Left renal pelvis (tissue), 4 donors: ENCODE measurements around the gene MLX. TPM values are rescaled to one million over a fixed set of nuclear protein-coding genes. Genes with fewer than 3 reads are reported as not detected.

Experiments
- DNase-seq, 4 donors: peaks; one replicate each; pipeline ENCODE4 v3.0.0-alpha.2; 2013; ENCODE audit warnings: low read depth in 4 of 4, low spot score in 3 of 4
- polyA plus RNA-seq, 4 donors: library from polyadenylated mRNA; unstranded; fragments of 120-200 nt; gene quantifications; one replicate each; pipeline ENCODE4 v1.2.1, GENCODE V29; 2013; ENCODE audit not compliant: insufficient read length in 4 of 4

The MLX gene
- polyA plus RNA-seq, 4 donors: 33.5 to 41.3 (median 36.0) TPM

DNA sequence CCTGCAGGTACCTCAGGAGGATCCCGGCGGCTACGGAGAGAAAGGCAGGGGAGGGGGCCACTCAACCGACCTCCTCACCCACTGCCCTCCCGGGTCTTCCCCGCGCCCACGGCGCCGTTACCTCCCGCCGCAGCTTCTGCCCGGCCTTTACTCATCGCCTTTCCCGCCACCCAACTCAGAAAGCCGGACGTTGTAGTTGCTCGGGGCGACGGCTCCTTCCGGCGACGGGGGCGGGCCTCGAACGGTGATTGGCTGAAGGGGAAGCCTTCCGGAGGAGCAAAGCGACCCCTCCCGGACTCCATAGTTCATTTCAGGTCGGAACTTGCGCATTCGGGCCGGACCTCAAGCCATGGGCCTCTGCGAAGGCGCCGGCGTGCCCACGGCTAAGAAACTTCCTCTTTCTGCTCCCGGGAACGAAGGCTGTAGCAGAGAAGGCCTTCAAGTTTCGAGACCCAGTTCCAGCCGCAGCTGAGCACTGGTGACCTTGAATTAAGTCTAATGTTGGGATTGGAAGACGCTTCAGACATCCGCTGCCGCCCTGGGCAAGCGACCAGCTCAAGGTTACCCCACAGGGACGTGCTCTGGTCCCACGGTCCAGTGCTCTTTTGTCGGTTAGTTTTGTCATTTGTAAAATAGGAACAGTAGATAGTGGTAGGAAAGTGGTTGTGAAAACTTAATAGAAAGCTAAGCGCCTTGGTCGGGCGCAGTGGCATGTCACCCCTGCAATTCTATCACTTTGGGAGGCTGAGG is 10.8 kb downstream of the MLX start, which contains the start of gene PSMC3IP:
TSS of gene PSMC3IP (minus strand) at position 198 of the 750 bp plus-strand sequence. CDS start at position 155, 43 bp downstream.
- DNase-seq: peak; percentile 76 to 90 (median 79)

- DNase-seq: peak in 2 of 4 donors; percentile 68 to 73
These were observed 11.5 kb downstream of the MLX start for GRCh38 chr17:42578282-42578869.

- DNase-seq: no peak
These were observed 13.1 kb downstream of the MLX start for GRCh38 chr17:42579794-42580551.

DNA sequence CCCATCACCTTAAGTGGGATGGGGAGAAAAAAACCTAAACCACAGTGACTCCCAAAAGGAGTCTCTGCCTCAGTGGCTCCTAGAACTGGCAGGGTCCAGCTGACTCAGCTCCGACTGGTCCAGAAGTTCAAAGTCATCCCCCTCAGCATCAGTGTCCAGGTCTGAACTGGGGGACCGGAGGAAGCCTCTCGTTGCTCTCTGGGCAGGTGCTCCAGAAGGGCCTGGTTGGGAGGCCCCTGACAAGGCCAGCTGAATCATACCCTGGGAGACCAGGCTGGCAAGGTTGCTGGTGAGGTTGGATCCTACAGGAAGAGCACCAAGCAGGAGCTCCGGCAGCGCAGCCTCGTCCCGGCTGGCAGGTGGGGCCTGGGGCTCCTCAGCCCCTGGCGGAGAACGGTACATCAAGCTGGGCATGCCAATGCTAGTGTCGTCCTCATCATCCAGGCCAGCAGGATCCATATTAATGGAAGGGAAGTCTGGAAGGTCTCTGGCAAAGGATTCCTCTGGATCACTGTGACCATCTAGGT is 14.9 kb downstream of the MLX start:
- no peak for DNase-seq

DNA sequence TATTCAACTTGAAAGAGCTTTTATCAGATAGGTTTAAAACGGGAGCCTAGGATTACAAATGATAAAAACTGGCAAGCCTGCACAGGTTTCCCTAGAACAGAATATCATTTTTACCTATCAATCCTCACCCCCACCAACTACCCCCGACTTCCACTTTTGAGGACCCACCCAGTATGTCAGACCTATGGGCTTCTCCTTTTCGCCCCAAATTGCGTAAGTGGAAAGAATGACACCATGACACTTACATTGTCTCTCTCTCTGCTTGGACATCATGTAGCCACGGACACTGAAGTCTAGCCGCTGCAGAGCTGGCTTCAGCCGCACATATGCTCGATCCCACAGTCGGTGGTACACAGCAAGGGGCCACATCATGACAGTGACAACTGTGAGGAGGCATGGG is 18.0 kb downstream of the MLX start:
- DNase-seq: no peak

- DNase-seq: no peak
These were observed 18.5 kb downstream of the MLX start for GRCh38 chr17:42585353-42585752.

DNA sequence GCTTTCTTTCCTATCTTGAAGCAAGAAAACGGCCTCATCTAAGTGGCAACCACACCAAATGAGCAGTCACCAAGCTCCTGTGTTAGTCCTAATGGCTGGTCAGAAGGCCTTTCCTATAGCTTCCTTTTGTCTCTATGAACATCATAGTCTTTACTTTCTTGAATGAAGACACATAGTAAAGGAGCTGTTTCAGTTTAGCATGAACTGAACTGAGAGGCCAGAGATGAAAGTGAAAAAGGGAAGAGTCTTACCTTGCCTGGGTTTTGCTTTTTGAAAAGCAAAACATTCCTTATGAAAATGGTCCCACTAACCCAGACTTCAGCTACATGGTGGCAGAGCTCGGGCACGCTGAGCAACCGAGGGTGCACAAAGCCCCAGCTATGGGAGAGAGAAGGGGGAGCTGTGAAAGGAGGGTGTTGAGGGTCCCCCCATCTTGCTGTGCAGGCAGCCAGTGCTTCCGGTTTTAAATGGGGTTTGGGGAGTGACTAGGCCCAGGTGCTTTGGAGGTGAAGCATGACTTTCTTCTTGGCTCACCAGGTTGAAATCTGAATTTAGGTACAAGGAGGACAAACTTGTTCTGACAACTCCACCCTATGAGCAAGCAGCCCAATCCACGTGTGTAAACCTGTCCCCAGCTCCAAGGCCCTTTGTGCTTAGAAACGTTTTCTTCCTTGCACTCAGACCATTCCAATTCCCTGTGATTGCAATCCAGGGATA is 19.8 kb downstream of the MLX start:
- DNase-seq: no peak

DNA sequence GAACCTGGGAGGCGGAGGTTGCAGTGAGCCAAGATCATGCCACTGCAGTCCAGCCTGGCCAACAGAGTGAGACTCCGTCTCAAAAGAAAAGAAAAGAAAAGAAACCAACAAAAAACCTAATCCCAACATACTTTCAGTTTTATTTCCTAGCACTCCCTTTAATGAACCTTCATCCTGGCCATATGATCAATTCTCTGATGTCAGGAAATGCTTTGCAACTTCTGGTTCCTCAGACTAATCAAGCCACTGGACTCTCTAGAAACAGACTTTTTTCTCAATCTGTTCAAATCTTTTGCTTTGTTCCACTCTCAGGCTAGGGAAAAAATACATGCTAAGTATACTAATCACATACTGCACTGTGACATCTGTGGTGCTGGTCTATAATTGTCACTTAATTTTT is 24.0 kb downstream of the MLX start:
- DNase-seq: no peak

DNA sequence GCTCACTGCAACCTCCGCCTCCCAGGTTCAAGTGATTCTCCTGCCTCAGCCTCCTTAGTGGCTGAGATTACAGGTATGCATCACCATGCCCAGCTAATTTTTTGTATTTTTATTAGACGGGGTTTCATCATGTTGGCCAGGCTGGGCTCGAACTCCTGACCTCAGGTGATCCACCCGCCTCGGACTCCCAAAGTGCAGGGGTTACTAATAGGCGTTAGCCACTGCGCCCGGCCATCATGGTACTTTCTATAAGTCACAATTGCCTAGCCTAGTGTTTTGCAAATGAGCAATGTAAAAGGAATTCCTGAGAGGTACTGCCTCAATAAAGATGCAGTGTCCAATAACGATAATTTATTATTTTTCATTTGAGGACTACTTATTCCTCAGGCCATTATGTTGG is 24.5 kb downstream of the MLX start:
- DNase-seq: no peak

GRCh38 chr17:42596386-42596785 is 29.5 kb downstream of the MLX start:
- DNase-seq: no peak

DNA sequence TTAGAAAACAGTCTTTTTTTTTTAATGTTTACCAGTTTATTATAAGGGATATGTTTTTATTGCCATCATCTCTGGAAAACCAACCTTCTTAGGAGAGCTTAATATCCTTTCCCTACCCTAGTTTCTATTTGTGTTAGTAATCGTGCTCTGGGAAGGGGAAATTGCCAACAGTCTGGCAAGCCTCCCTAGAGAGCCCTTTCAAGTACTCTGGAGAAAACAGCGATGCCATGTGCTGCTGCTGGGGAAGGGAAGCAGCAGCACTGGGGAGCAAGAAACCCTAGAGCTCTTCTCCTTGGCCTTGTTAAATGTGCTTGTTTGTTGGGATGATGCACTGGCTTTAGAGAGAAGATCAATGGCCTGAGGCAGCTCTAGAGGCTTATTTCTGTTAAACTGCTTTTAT is 32.0 kb downstream of the MLX start:
- DNase-seq: no peak

DNA sequence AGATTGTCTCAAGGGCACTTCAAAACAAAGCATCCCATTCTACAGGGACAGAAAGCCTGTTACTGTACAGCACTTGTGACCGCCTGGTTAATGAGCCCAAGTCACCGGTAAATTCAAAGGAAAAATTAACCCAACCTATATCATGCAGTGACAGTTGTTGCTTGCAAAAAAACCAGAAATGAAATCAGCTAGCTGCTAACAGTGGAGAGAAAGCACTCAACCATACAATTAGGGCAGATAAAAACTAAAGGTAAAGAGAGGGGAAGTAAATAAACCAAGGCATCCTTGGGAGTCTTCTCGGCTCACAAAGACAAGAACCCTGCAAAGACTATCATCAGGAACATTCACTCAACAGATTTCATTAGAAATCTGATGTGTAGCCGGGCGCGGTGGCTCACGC is 36.4 kb downstream of the MLX start:
- DNase-seq: no peak

DNA sequence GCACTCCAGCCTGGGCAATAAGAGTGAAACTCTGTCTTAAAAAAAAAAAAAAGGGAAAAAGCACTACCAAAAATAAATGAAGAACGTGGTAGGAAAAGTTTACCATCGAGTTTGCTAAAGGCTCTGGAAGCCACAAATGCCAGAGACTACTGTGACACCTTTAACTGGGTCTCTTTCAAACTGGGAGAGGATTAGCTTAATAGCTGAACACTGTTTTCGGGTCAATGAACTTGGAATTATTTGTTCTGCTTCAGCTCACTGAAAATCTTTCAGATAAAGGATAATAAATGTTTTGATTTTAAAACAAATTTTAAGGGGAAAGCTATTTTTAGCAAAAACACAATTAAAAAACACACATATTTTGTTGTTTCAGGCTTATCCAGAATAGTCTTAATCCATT is 40.9 kb downstream of the MLX start:
- DNase-seq: no peak

GRCh38 chr17:42608305-42609181 is 41.6 kb downstream of the MLX start:
- DNase-seq: no peak

DNA sequence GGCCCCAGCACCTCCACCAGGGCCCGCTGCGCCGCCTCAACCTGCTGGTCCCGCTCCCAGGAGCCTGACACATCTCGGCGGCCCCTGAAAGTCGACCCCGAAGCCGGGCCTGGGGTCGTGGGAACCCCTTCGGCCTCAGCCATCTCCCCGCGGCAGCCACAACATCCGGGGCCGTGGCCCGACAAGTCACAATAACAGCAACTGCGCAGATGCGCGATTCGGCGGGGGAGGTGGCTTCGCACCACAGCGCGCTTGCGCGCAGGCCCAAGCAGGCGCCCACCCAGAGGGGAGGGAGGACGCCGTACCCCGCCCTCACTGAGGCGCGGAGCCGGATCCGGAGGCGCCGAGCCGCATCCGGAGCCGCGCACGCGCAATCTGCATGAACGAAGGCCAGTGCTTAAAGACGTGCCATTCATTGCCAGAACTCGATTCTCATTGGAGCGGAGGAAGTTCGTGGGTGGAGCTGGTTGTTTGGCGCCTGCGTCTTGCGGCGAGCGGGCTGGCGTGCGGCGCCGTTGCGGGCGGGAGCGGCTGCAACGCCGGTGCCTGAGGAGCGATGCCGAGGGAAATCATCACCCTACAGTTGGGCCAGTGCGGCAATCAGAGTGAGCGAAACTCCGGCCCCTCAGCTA is 42.4 kb downstream of the MLX start, which contains the start of the genes RETREG3 and TUBG1:
TSS of gene RETREG3 (minus strand) at position 193 of the 632 bp plus-strand sequence. CDS start at position 143, 50 bp downstream.
TSS of gene TUBG1 (plus strand) at position 502 of the 632 bp plus-strand sequence. CDS start at position 557, 55 bp downstream.
- peak; percentile 98 to 99 (median 98) for DNase-seq

GRCh38 chr17:42609814-42610801 is 43.2 kb downstream of the MLX start:
- DNase-seq: peak in 1 of 4 donors; percentile 15

DNA sequence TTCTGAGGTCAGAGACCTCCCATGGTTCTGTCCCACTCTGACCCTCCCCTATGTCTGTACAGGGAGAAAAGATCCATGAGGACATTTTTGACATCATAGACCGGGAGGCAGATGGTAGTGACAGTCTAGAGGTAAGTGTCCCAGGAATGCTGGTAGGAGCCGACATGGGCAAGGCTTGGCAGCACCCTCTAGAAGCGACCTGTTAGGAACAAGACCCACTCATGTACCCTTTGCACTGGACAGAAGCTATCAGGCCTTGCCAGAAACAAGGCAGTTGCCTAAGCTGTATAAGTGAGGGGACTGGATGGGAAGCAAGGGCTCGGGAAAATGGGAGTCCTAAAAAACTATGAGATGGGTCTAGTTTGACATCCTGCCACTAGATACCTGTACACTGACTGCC is 45.1 kb downstream of the MLX start:
- no peak for DNase-seq
